Adrenal gland (tissue), 19 donors: Measurements from ENCODE around the gene SPP1. TPM values are rescaled to one million over a fixed set of nuclear protein-coding genes. Genes with fewer than 3 reads are reported as not detected.

Experiments
- DNase-seq, 7 donors: peaks; one replicate each; pipeline ENCODE4 v3.0.0-alpha.2; 2019 to 2020
- H3K27ac ChIP-seq, 5 donors: fragments of 200-600 bp; sonication (generic) in 4 of 5; 1 replicate in 3 of 5; 2 replicates in 2 of 5; pipeline versions ENCODE4 v1.5.1 to v1.8.0; 2016 to 2020; ENCODE audit warnings: mild to moderate bottlenecking in 1 of 5
- H3K27me3 ChIP-seq: fragments of 200-600 bp; 2 replicates; pipeline ENCODE4 v1.8.0; 2021
- H3K36me3 ChIP-seq, 2 donors: fragments of 200-600 bp; replicated peaks in 1 of 2; 1 replicate in 1 of 2; 2 replicates in 1 of 2; pipeline versions ENCODE4 v1.5.1 to v1.8.0; 2018 to 2022
- H3K4me1 ChIP-seq, 2 donors: fragments of 200-600 bp; replicated peaks in 1 of 2; 1 replicate in 1 of 2; 2 replicates in 1 of 2; pipeline versions ENCODE4 v1.5.1 to v1.8.0; 2018 to 2021
- H3K4me3 ChIP-seq, 4 donors: fragments of 200-600 bp; sonication (generic) in 3 of 4; one replicate each; pipeline ENCODE4 v1.5.1; 2016 to 2018
- H3K9me3 ChIP-seq, 3 donors: fragments of 200-600 bp; sonication (generic) in 1 of 3; replicated peaks in 1 of 3; 1 replicate in 2 of 3; 2 replicates in 1 of 3; pipeline versions ENCODE4 v1.5.1 to v1.8.0; 2016 to 2021
- POLR2A ChIP-seq, 2 donors: fragments of 450-650 bp; IDR thresholded peaks; one replicate each; pipeline ENCODE4 v1.6.1; 2017; ENCODE audit warnings: antibody characterized with exemption in 2 of 2, mild to moderate bottlenecking in 2 of 2, moderate library complexity in 1 of 2
- WGBS, 4 donors: extraction: QIAGEN DNeasy Blood & Tissue Kit in 2 of 4; methylation state at CpG; one replicate each; pipeline versions ENCODE4 v1.1.5 to v1.1.7; 2013 to 2017; 5-methylcytosine and 5-hydroxymethylcytosine counted together
- intact Hi-C, 2 donors: fragments of 100-400 bp; cut with DNase I; formaldehyde crosslinking; loops; one replicate each; pipeline versions ENCODE4 v1.14.1 to v1.15.0; 2022 to 2023
- long read RNA-seq, 10 donors: library from polyadenylated mRNA in 3 of 10; unstranded in 2 of 10; stranded (forward) in 1 of 10; transcript quantifications; one replicate each; pipeline ENCODE4 v2.0.0 and lab custom pipeline, GENCODE V29; 2021 to 2026
- polyA plus RNA-seq, 3 donors: library from polyadenylated mRNA; stranded (reverse); fragments of 200-250 nt in 2 of 3; fragments of 350-450 nt in 1 of 3; fragmentation: Illumina TruSeq in 1 of 3; extraction: RNeasy Lipid Tissue Mini Kit (QIAGEN cat#74804) in 1 of 3; gene quantifications; one replicate each; pipeline ENCODE4 v1.2.3, GENCODE V29; 2013 to 2014
- total RNA-seq, 9 donors: library from RNA; depleted of rRNA in 4 of 9; stranded (reverse); fragments of >200 nt in 4 of 9; fragments of 120-200 nt in 1 of 9; fragmentation: NEBNext Ultra II Directional in 1 of 9; extraction: Animal tissue kit (Norgen Biotek cat#: 25700) in 1 of 9; gene quantifications; one replicate each; pipeline versions ENCODE4 v1.1.0 to v1.2.4, GENCODE V29; 2013 to 2023
- TF ChIP-seq, protein P1 (sequence below), 6 experiments: fragments of 450-650 bp in 4 of 6; fragments of 200-600 bp in 2 of 6; sonication (generic) in 1 of 6; IDR thresholded peaks; 1 replicate in 5 of 6; 2 replicates in 1 of 6; pipeline versions ENCODE4 v1.5.1 to v1.8.0; 2016 to 2021; ENCODE audit warnings: antibody characterized with exemption in 6 of 6, mild to moderate bottlenecking in 2 of 6, moderate library complexity in 1 of 6
- donor health status: healthy with polysubstance abuse.
- donor health status: Bipolar disorder and iron deficiency.
- donor health status: DM: yes; HTN: yes; CAD: no.
- donor health status: DM: no; HTN: no; CAD: no.
- donor health status: DM: no; HTN: no; CAD: no.
- donor health status: DM: yes; HTN: yes; CAD: no.

SPP1 gene
- total RNA-seq (10 to 100 TPM; 10.8 to 89.6 (median 37.2) TPM), polyA plus RNA-seq (100 to 1,000 TPM in 1 of 3 donors, 10 to 100 TPM in 1, 1 to 10 TPM in 1; 5.2 to 166 (median 51.6) TPM)
- long read RNA-seq, donor 1, partial matches to known transcripts = 0 of 2 reads
- long read RNA-seq, donor 1, other reads (novel, unspliced or antisense) = 0 of 2 reads
- long read RNA-seq, donor 2, partial matches to known transcripts = 0 of 3 reads
- long read RNA-seq, donor 2, other reads (novel, unspliced or antisense) = 0 of 3 reads
- long read RNA-seq, donor 3, partial matches to known transcripts = 0 of 1 reads
- long read RNA-seq, donor 3, other reads (novel, unspliced or antisense) = 0 of 1 reads
- long read RNA-seq, donor 4, partial matches to known transcripts = 0 of 4 reads
- long read RNA-seq, donor 4, other reads (novel, unspliced or antisense) = 1 of 4 reads
- long read RNA-seq, donor 5, transcript SPP1-201 (6 exons, 1,581 nt) = minor isoform, 5 of 28 reads
- long read RNA-seq, donor 5, transcript SPP1-203 (7 exons, 1,473 nt) = major isoform, 23 of 28 reads
- long read RNA-seq, donor 5, partial matches to known transcripts = 0 of 28 reads
- long read RNA-seq, donor 5, other reads (novel, unspliced or antisense) = 0 of 28 reads
- long read RNA-seq, donor 6, transcript SPP1-201 (6 exons, 1,581 nt) = minor isoform, 6 of 24 reads
- long read RNA-seq, donor 6, transcript SPP1-203 (7 exons, 1,473 nt) = major isoform, 17 of 24 reads
- long read RNA-seq, donor 6, partial matches to known transcripts = 1 of 24 reads
- long read RNA-seq, donor 6, other reads (novel, unspliced or antisense) = 0 of 24 reads
- long read RNA-seq, donor 7, partial matches to known transcripts = 0 of 2 reads
- long read RNA-seq, donor 7, other reads (novel, unspliced or antisense) = 0 of 2 reads
- long read RNA-seq, donor 8, transcript SPP1-203 (7 exons, 1,473 nt) = major isoform, 6 of 11 reads
- long read RNA-seq, donor 8, partial matches to known transcripts = 0 of 11 reads
- long read RNA-seq, donor 8, other reads (novel, unspliced or antisense) = 0 of 11 reads
- long read RNA-seq, donor 9, partial matches to known transcripts = 0 of 2 reads
- long read RNA-seq, donor 9, other reads (novel, unspliced or antisense) = 0 of 2 reads
- long read RNA-seq, donor 10, partial matches to known transcripts = 0 of 1 reads
- long read RNA-seq, donor 10, other reads (novel, unspliced or antisense) = 0 of 1 reads

GRCh38 chr4:87975466-87975865 is at the start of gene SPP1:
TSS of gene SPP1 (plus strand) at chr4:87975714. CDS start at chr4:87976896, 1,182 bp downstream.
- H3K4me1 ChIP-seq = peaks cover 0 to 6% of the 10 kb centered on the region in 2 donors
- H3K27me3 ChIP-seq = no peaks in the 10 kb centered on the region
- no peak within 1 kb of the TSS for H3K27ac ChIP-seq
- intact Hi-C loops = no loop called here
- no peak for DNase-seq
- 47 to 71% (median 54%) methylated on average over 8 of the region's 8 CpGs for WGBS, 4 donors
- no peak for TF ChIP-seq POLR2A (IDR thresholded peaks at IDR 0.05)
- TF ChIP-seq, protein P1, sequence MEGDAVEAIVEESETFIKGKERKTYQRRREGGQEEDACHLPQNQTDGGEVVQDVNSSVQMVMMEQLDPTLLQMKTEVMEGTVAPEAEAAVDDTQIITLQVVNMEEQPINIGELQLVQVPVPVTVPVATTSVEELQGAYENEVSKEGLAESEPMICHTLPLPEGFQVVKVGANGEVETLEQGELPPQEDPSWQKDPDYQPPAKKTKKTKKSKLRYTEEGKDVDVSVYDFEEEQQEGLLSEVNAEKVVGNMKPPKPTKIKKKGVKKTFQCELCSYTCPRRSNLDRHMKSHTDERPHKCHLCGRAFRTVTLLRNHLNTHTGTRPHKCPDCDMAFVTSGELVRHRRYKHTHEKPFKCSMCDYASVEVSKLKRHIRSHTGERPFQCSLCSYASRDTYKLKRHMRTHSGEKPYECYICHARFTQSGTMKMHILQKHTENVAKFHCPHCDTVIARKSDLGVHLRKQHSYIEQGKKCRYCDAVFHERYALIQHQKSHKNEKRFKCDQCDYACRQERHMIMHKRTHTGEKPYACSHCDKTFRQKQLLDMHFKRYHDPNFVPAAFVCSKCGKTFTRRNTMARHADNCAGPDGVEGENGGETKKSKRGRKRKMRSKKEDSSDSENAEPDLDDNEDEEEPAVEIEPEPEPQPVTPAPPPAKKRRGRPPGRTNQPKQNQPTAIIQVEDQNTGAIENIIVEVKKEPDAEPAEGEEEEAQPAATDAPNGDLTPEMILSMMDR (IDR thresholded peaks at IDR 0.05) = no peak
- no peak within 1 kb of the TSS for H3K4me3 ChIP-seq
- H3K9me3 ChIP-seq = no peaks in the 10 kb centered on the region
- H3K36me3 ChIP-seq = no peaks in the 10 kb centered on the region

DNA sequence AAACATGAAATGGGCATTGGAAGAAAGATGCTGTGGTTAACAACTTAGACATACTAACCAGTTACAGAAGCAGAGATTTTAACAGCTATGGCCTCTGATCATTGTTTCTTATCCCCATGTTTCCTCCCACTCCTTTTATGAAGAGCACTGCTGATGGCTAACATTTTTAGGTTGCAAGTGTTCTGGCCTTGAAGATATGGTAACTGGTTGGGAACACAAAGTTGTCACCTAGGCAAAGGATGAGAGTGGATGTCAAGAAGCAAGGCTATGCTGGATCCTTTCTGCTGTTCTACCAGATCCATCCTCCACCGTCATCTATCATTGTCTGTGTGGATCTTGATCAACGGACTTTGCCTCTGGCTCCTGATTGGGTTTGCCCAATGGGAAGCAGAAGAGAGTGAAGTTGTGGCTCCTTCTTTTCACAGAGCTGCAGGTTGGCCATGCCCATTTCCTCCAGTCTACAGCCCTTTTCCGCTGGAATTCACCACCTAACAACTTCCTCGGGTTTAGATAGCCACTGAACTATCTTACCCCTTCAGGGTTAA is 48.9 kb upstream of the SPP1 start:
- intact Hi-C loops = loop anchor here in 1 of 2 donors (1.0 kb wide), 1 partner anchor 12 kb away; no protein-coding TSS in a partner anchor
- no peak for TF ChIP-seq POLR2A (IDR thresholded peaks at IDR 0.05)
- TF ChIP-seq, protein P1 (IDR thresholded peaks at IDR 0.05) = no peak
- Histone ChIP-seq H3K36me3 (no peaks in the 10 kb centered on the region), H3K9me3 (peaks cover 0 to under 1% (median 0%) of the 10 kb centered on the region in 3 donors), H3K27ac (no peak overlapping the region), H3K4me1 (no peaks in the 10 kb centered on the region), H3K27me3 (no peaks in the 10 kb centered on the region), H3K4me3 (no peak overlapping the region)
- no peak for DNase-seq
- 90 to 94% (median 92%) methylated on average over 4 of the region's 4 CpGs for WGBS, 4 donors

DNA sequence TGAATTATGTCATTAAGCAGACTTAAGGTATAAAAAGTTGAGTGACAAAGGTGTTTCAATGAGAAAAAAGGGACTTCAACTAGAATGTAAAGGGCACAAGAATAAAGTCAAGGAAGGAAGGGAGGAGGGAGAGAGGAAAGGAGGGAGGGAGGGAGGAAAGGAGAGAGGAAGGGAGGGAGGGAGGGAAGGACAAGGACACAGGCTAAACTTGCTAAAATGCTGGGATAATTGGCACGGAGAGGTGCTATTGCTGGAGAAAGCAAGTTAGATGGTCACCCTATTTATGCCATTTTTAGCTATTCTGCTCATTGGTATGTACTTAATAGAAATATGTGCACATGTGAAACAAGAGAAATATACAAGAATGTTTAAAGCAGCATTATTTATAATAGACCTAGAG is 44.9 kb upstream of the SPP1 start:
- DNase-seq = no peak
- Histone ChIP-seq H3K36me3 (no peaks in the 10 kb centered on the region), H3K27me3 (no peaks in the 10 kb centered on the region), H3K4me1 (no peaks in the 10 kb centered on the region), H3K9me3 (peaks cover 0 to 6% (median 0%) of the 10 kb centered on the region in 3 donors), H3K4me3 (no peak overlapping the region), H3K27ac (no peak overlapping the region)
- 63 to 79% (median 69%) methylated on average over 1 of the region's 1 CpG for WGBS, 4 donors
- TF ChIP-seq, protein P1 (IDR thresholded peaks at IDR 0.05) = no peak
- TF ChIP-seq POLR2A (IDR thresholded peaks at IDR 0.05) = no peak
- intact Hi-C loops = no loop called here
